ENCODE measurements around the gene SLC18A2.
"Not testable (repeated sequence)": the region's sequence is repeated elsewhere in the genome, so short reads cannot be mapped to it uniquely, and the experiment has no call there.

SLC18A2 gene

GRCh38 chr10:117294039-117294645 is 53.2 kb downstream of the SLC18A2 start:
- Histone ChIP-seq H3K4me1 (ENCODE audit: control insufficient read depth in 1 of 2, insufficient read depth in 2 of 2, low read length in 2 of 2) (no peaks in the 10 kb centered on the region), H3K4me3 (ENCODE audit: low read depth in 1 of 2, low read length in 2 of 2) (no peak overlapping the region), H3K27me3 (ENCODE audit: low read depth, low read length) (no peaks in the 10 kb centered on the region), H3K9me3 (ENCODE audit: control insufficient read depth in 1 of 2, low read length in 2 of 2) (no peaks in the 10 kb centered on the region), H3K36me3 (ENCODE audit: control insufficient read depth in 1 of 2, insufficient read depth in 2 of 2, low read length in 2 of 2) (peaks cover 4 to 6% of the 10 kb centered on the region in 2 donors), H3K27ac (ENCODE audit: low read length) (no peak overlapping the region)

DNA sequence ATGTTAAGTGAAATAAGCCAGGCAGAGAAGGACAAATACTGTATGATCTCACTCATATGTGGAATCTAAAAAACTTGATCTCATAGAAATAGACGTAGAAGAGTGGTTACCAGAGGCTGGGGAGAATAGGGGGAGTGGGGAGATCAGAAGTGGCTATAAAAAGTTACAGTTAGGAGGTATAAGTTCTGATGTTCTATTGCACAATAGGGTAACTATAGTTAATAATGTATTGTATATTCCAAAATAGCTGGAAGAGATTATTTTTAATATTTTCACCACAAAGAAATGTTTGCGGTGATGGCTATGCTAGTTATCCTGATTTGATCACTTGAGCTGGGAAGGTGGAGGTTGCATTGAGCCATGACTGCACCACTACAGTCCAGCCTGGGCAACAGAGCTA is 53.8 kb downstream of the SLC18A2 start:
- Histone ChIP-seq H3K27ac (ENCODE audit: low read length) (no peak overlapping the region), H3K4me3 (ENCODE audit: low read depth in 1 of 2, low read length in 2 of 2) (no peak overlapping the region), H3K36me3 (ENCODE audit: control insufficient read depth in 1 of 2, insufficient read depth in 2 of 2, low read length in 2 of 2) (no peaks in the 10 kb centered on the region), H3K9me3 (ENCODE audit: control insufficient read depth in 1 of 2, low read length in 2 of 2) (no peaks in the 10 kb centered on the region), H3K4me1 (ENCODE audit: control insufficient read depth in 1 of 2, insufficient read depth in 2 of 2, low read length in 2 of 2) (no peaks in the 10 kb centered on the region), H3K27me3 (ENCODE audit: low read depth, low read length) (no peaks in the 10 kb centered on the region)

GRCh38 chr10:117298219-117298618 is 57.3 kb downstream of the SLC18A2 start:
- H3K36me3 ChIP-seq (ENCODE audit: control insufficient read depth in 1 of 2, insufficient read depth in 2 of 2, low read length in 2 of 2) = no peaks in the 10 kb centered on the region
- no peaks in the 10 kb centered on the region for H3K4me1 ChIP-seq (ENCODE audit: control insufficient read depth in 1 of 2, insufficient read depth in 2 of 2, low read length in 2 of 2)
- H3K4me3 ChIP-seq (ENCODE audit: low read depth in 1 of 2, low read length in 2 of 2) = no peak overlapping the region
- no peak overlapping the region for H3K27ac ChIP-seq (ENCODE audit: low read length)
- no peaks in the 10 kb centered on the region for H3K27me3 ChIP-seq (ENCODE audit: low read depth, low read length)
- H3K9me3 ChIP-seq (ENCODE audit: control insufficient read depth in 1 of 2, low read length in 2 of 2) = no peaks in the 10 kb centered on the region

GRCh38 chr10:117299435-117299834 is 58.5 kb downstream of the SLC18A2 start:
- Histone ChIP-seq H3K4me1 (ENCODE audit: control insufficient read depth in 1 of 2, insufficient read depth in 2 of 2, low read length in 2 of 2) (no peaks in the 10 kb centered on the region), H3K4me3 (ENCODE audit: low read depth in 1 of 2, low read length in 2 of 2) (no peak overlapping the region), H3K36me3 (ENCODE audit: control insufficient read depth in 1 of 2, insufficient read depth in 2 of 2, low read length in 2 of 2) (peaks cover 0 to 3% of the 10 kb centered on the region in 2 donors), H3K9me3 (ENCODE audit: control insufficient read depth in 1 of 2, low read length in 2 of 2) (no peaks in the 10 kb centered on the region), H3K27ac (ENCODE audit: low read length) (no peak overlapping the region), H3K27me3 (ENCODE audit: low read depth, low read length) (no peaks in the 10 kb centered on the region)

DNA sequence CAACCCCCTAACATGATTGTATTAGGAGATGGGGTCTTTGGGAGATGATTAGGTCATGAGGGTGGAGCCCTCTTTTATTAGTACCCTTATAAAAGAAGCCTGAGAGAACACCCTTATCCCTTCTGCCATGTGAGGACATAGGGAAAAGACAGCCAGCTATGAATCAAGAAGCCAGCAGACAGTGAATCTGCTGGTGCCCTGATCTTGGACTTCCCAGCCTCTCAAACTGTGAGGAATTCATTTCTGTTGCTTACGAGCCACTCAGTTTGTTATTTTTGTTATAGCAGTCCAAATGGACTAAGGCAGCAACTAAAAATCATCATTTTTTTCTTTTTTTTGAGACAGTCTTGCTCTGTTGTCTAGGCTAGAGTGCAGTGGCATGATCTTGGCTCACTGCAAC is 59.8 kb downstream of the SLC18A2 start:
- H3K27me3 ChIP-seq (ENCODE audit: low read depth, low read length) = no peaks in the 10 kb centered on the region
- no peak overlapping the region for H3K27ac ChIP-seq (ENCODE audit: low read length)
- no peaks in the 10 kb centered on the region for H3K9me3 ChIP-seq (ENCODE audit: control insufficient read depth in 1 of 2, low read length in 2 of 2)
- no peaks in the 10 kb centered on the region for H3K4me1 ChIP-seq (ENCODE audit: control insufficient read depth in 1 of 2, insufficient read depth in 2 of 2, low read length in 2 of 2)
- peaks cover 0 to 3% of the 10 kb centered on the region in 2 donors for H3K36me3 ChIP-seq (ENCODE audit: control insufficient read depth in 1 of 2, insufficient read depth in 2 of 2, low read length in 2 of 2)
- no peak overlapping the region for H3K4me3 ChIP-seq (ENCODE audit: low read depth in 1 of 2, low read length in 2 of 2)

- not testable (repeated sequence) for H3K4me1 ChIP-seq (ENCODE audit: control insufficient read depth in 1 of 2, insufficient read depth in 2 of 2, low read length in 2 of 2); H3K27me3 ChIP-seq (ENCODE audit: low read depth, low read length); H3K9me3 ChIP-seq (ENCODE audit: control insufficient read depth in 1 of 2, low read length in 2 of 2); H3K27ac ChIP-seq (ENCODE audit: low read length); H3K4me3 ChIP-seq (ENCODE audit: low read depth in 1 of 2, low read length in 2 of 2); H3K36me3 ChIP-seq (ENCODE audit: control insufficient read depth in 1 of 2, insufficient read depth in 2 of 2, low read length in 2 of 2)
These were observed 62.5 kb downstream of the SLC18A2 start for GRCh38 chr10:117303451-117303850.

- Histone ChIP-seq H3K9me3 (ENCODE audit: control insufficient read depth in 1 of 2, low read length in 2 of 2) (no peaks in the 10 kb centered on the region), H3K27ac (ENCODE audit: low read length) (no peak overlapping the region), H3K4me3 (ENCODE audit: low read depth in 1 of 2, low read length in 2 of 2) (no peak overlapping the region), H3K4me1 (ENCODE audit: control insufficient read depth in 1 of 2, insufficient read depth in 2 of 2, low read length in 2 of 2) (no peaks in the 10 kb centered on the region), H3K27me3 (ENCODE audit: low read depth, low read length) (no peaks in the 10 kb centered on the region), H3K36me3 (ENCODE audit: control insufficient read depth in 1 of 2, insufficient read depth in 2 of 2, low read length in 2 of 2) (peaks cover 3 to 4% of the 10 kb centered on the region in 2 donors)
These were observed 65.8 kb downstream of the SLC18A2 start for GRCh38 chr10:117306674-117307073.

DNA sequence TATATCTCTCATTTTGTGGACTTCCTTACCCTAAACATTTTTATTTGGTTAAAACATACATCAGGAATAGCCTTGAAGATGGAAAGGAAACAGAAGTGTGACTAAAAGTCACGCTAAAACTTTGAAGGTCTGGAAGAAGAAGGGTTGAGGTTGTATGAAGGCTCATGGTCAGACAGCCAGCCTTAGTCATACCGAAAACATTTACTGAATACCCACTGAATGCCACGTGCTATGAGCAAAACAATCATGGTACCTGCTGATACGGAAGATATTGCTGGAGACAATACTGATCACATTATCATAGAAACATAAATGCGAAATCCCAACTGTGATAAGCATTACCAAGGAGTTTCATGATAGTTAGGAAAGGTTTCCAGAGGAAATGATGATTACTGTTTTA is 70.3 kb downstream of the SLC18A2 start:
- Histone ChIP-seq H3K4me1 (ENCODE audit: control insufficient read depth in 1 of 2, insufficient read depth in 2 of 2, low read length in 2 of 2) (no peaks in the 10 kb centered on the region), H3K4me3 (ENCODE audit: low read depth in 1 of 2, low read length in 2 of 2) (no peak overlapping the region), H3K36me3 (ENCODE audit: control insufficient read depth in 1 of 2, insufficient read depth in 2 of 2, low read length in 2 of 2) (peaks cover 0 to 7% of the 10 kb centered on the region in 2 donors), H3K9me3 (ENCODE audit: control insufficient read depth in 1 of 2, low read length in 2 of 2) (no peaks in the 10 kb centered on the region), H3K27me3 (ENCODE audit: low read depth, low read length) (no peaks in the 10 kb centered on the region), H3K27ac (ENCODE audit: low read length) (no peak overlapping the region)

GRCh38 chr10:117312430-117312829 is 71.5 kb downstream of the SLC18A2 start:
- no peaks in the 10 kb centered on the region for H3K4me1 ChIP-seq (ENCODE audit: control insufficient read depth in 1 of 2, insufficient read depth in 2 of 2, low read length in 2 of 2)
- no peak overlapping the region for H3K27ac ChIP-seq (ENCODE audit: low read length)
- H3K27me3 ChIP-seq (ENCODE audit: low read depth, low read length) = no peaks in the 10 kb centered on the region
- peaks cover 0 to 7% of the 10 kb centered on the region in 2 donors for H3K36me3 ChIP-seq (ENCODE audit: control insufficient read depth in 1 of 2, insufficient read depth in 2 of 2, low read length in 2 of 2)
- H3K4me3 ChIP-seq (ENCODE audit: low read depth in 1 of 2, low read length in 2 of 2) = no peak overlapping the region
- no peaks in the 10 kb centered on the region for H3K9me3 ChIP-seq (ENCODE audit: control insufficient read depth in 1 of 2, low read length in 2 of 2)

DNA sequence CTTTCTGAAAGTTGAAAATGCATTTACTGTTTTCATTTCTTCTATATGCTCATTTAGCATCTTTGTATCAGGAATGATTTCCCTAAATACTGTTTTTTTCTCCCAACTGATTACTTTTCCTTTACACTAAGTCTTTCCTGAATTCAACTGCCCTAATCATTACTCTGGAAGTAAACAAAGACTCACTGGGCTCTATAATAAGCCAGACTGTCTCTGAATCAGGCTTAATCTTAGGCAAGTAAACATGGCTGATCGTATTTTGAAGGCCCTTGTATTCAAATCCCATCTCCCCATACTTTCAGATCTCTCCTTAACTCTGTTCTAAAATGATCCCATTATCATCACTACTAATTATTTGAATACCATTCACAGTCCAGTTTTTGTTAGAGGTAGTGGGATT is 72.7 kb downstream of the SLC18A2 start:
- H3K4me1 ChIP-seq (ENCODE audit: control insufficient read depth in 1 of 2, insufficient read depth in 2 of 2, low read length in 2 of 2) = no peaks in the 10 kb centered on the region
- H3K27ac ChIP-seq (ENCODE audit: low read length) = no peak overlapping the region
- no peaks in the 10 kb centered on the region for H3K27me3 ChIP-seq (ENCODE audit: low read depth, low read length)
- H3K9me3 ChIP-seq (ENCODE audit: control insufficient read depth in 1 of 2, low read length in 2 of 2) = no peaks in the 10 kb centered on the region
- H3K36me3 ChIP-seq (ENCODE audit: control insufficient read depth in 1 of 2, insufficient read depth in 2 of 2, low read length in 2 of 2) = peaks cover 0 to 7% of the 10 kb centered on the region in 2 donors
- H3K4me3 ChIP-seq (ENCODE audit: low read depth in 1 of 2, low read length in 2 of 2) = no peak overlapping the region

- Histone ChIP-seq H3K4me1 (ENCODE audit: control insufficient read depth in 1 of 2, insufficient read depth in 2 of 2, low read length in 2 of 2) (no peaks in the 10 kb centered on the region), H3K4me3 (ENCODE audit: low read depth in 1 of 2, low read length in 2 of 2) (no peak overlapping the region), H3K36me3 (ENCODE audit: control insufficient read depth in 1 of 2, insufficient read depth in 2 of 2, low read length in 2 of 2) (peaks cover 0 to 4% of the 10 kb centered on the region in 2 donors), H3K27me3 (ENCODE audit: low read depth, low read length) (no peaks in the 10 kb centered on the region), H3K27ac (ENCODE audit: low read length) (no peak overlapping the region), H3K9me3 (ENCODE audit: control insufficient read depth in 1 of 2, low read length in 2 of 2) (no peaks in the 10 kb centered on the region)
These were observed 75.8 kb downstream of the SLC18A2 start for GRCh38 chr10:117316701-117317100.

- Histone ChIP-seq H3K36me3 (ENCODE audit: control insufficient read depth in 1 of 2, insufficient read depth in 2 of 2, low read length in 2 of 2) (peaks cover 0 to 2% of the 10 kb centered on the region in 2 donors), H3K4me1 (ENCODE audit: control insufficient read depth in 1 of 2, insufficient read depth in 2 of 2, low read length in 2 of 2) (no peaks in the 10 kb centered on the region), H3K27ac (ENCODE audit: low read length) (no peak overlapping the region), H3K27me3 (ENCODE audit: low read depth, low read length) (no peaks in the 10 kb centered on the region), H3K9me3 (ENCODE audit: control insufficient read depth in 1 of 2, low read length in 2 of 2) (no peaks in the 10 kb centered on the region), H3K4me3 (ENCODE audit: low read depth in 1 of 2, low read length in 2 of 2) (no peak overlapping the region)
These were observed 78.0 kb downstream of the SLC18A2 start for GRCh38 chr10:117318909-117319308.
